ENCODE measurements around the gene NSD1.

DNA sequence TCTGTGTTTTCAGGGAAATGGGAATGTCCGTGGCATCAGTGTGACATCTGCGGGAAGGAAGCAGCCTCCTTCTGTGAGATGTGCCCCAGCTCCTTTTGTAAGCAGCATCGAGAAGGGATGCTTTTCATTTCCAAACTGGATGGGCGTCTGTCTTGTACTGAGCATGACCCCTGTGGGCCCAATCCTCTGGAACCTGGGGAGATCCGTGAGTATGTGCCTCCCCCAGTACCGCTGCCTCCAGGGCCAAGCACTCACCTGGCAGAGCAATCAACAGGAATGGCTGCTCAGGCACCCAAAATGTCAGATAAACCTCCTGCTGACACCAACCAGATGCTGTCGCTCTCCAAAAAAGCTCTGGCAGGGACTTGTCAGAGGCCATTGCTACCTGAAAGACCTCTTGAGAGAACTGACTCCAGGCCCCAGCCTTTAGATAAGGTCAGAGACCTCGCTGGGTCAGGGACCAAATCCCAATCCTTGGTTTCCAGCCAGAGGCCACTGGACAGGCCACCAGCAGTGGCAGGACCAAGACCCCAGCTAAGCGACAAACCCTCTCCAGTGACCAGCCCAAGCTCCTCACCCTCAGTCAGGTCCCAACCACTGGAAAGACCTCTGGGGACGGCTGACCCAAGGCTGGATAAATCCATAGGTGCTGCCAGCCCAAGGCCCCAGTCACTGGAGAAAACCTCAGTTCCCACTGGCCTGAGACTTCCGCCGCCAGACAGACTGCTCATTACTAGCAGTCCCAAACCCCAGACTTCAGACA, 160.4 kb downstream of the NSD1 start:
- TF ChIP-seq, protein P1, sequence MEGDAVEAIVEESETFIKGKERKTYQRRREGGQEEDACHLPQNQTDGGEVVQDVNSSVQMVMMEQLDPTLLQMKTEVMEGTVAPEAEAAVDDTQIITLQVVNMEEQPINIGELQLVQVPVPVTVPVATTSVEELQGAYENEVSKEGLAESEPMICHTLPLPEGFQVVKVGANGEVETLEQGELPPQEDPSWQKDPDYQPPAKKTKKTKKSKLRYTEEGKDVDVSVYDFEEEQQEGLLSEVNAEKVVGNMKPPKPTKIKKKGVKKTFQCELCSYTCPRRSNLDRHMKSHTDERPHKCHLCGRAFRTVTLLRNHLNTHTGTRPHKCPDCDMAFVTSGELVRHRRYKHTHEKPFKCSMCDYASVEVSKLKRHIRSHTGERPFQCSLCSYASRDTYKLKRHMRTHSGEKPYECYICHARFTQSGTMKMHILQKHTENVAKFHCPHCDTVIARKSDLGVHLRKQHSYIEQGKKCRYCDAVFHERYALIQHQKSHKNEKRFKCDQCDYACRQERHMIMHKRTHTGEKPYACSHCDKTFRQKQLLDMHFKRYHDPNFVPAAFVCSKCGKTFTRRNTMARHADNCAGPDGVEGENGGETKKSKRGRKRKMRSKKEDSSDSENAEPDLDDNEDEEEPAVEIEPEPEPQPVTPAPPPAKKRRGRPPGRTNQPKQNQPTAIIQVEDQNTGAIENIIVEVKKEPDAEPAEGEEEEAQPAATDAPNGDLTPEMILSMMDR (IDR thresholded peaks at IDR 0.05): no peak
- no peak for TF ChIP-seq POLR2A (IDR thresholded peaks at IDR 0.05)
